ENCODE results near the gene ROR1. TPM values are rescaled to one million over a fixed set of nuclear protein-coding genes. Genes with fewer than 3 reads are reported as not detected.
A peak's percentile ranks its signal among the peaks of the same experiment; 100 is the strongest.

Gene ROR1
- polyA plus RNA-seq, 3 donors: 30.6 to 39.3 (median 35.7) TPM

GRCh38 chr1:64114012-64114525, 340.3 kb downstream of the ROR1 start:
- no peak for DNase-seq (ENCODE audit: low read depth in 3 of 3, low spot score in 2 of 3)

- no peak for DNase-seq (ENCODE audit: low read depth in 3 of 3, low spot score in 2 of 3)
Measured at GRCh38 chr1:64116537-64116936, 342.7 kb downstream of the ROR1 start.

- no peak for DNase-seq (ENCODE audit: low read depth in 3 of 3, low spot score in 2 of 3)
Measured at GRCh38 chr1:64117492-64117891, 343.7 kb downstream of the ROR1 start.

- no peak for DNase-seq (ENCODE audit: low read depth in 3 of 3, low spot score in 2 of 3)
Measured at GRCh38 chr1:64121766-64122385, 348.1 kb downstream of the ROR1 start.

- no peak for DNase-seq (ENCODE audit: low read depth in 3 of 3, low spot score in 2 of 3)
Measured at GRCh38 chr1:64122588-64122987, 348.8 kb downstream of the ROR1 start.

- DNase-seq (ENCODE audit: low read depth in 3 of 3, low spot score in 2 of 3): peak in 1 of 3 donors; percentile 24
Measured at GRCh38 chr1:64124704-64125440, 351.1 kb downstream of the ROR1 start.

- DNase-seq (ENCODE audit: low read depth in 3 of 3, low spot score in 2 of 3): no peak
Measured at GRCh38 chr1:64126581-64126980, 352.8 kb downstream of the ROR1 start.

- no peak for DNase-seq (ENCODE audit: low read depth in 3 of 3, low spot score in 2 of 3)
Measured at GRCh38 chr1:64127297-64127696, 353.5 kb downstream of the ROR1 start.

- no peak for DNase-seq (ENCODE audit: low read depth in 3 of 3, low spot score in 2 of 3)
Measured at GRCh38 chr1:64129701-64130100, 355.9 kb downstream of the ROR1 start.

- DNase-seq (ENCODE audit: low read depth in 3 of 3, low spot score in 2 of 3): no peak
Measured at GRCh38 chr1:64131155-64131554, 357.3 kb downstream of the ROR1 start.

- DNase-seq (ENCODE audit: low read depth in 3 of 3, low spot score in 2 of 3): no peak
Measured at GRCh38 chr1:64133036-64133435, 359.2 kb downstream of the ROR1 start.

GRCh38 chr1:64135462-64136223, 361.8 kb downstream of the ROR1 start:
- peak in 2 of 3 donors; percentile 10 to 21 for DNase-seq (ENCODE audit: low read depth in 3 of 3, low spot score in 2 of 3)

GRCh38 chr1:64136296-64136695, 362.5 kb downstream of the ROR1 start:
- DNase-seq (ENCODE audit: low read depth in 3 of 3, low spot score in 2 of 3): no peak

- peak; percentile 77 to 82 (median 78) for DNase-seq (ENCODE audit: low read depth in 3 of 3, low spot score in 2 of 3)
Measured at GRCh38 chr1:64136752-64137411, 363.1 kb downstream of the ROR1 start.

- DNase-seq (ENCODE audit: low read depth in 3 of 3, low spot score in 2 of 3): no peak
Measured at GRCh38 chr1:64137412-64137803, 363.6 kb downstream of the ROR1 start.

- no peak for DNase-seq (ENCODE audit: low read depth in 3 of 3, low spot score in 2 of 3)
Measured at GRCh38 chr1:64139877-64140276, 366.1 kb downstream of the ROR1 start.

- no peak for DNase-seq (ENCODE audit: low read depth in 3 of 3, low spot score in 2 of 3)
Measured at GRCh38 chr1:64140596-64140995, 366.8 kb downstream of the ROR1 start.

- no peak for DNase-seq (ENCODE audit: low read depth in 3 of 3, low spot score in 2 of 3)
Measured at GRCh38 chr1:64147045-64147724, 373.4 kb downstream of the ROR1 start.

GRCh38 chr1:64147759-64148158, 373.9 kb downstream of the ROR1 start:
- DNase-seq (ENCODE audit: low read depth in 3 of 3, low spot score in 2 of 3): no peak

- DNase-seq (ENCODE audit: low read depth in 3 of 3, low spot score in 2 of 3): no peak
Measured at GRCh38 chr1:64150266-64150665, 376.4 kb downstream of the ROR1 start.

Data from right renal cortex interstitium (tissue), 3 donors.